ENCODE data around the gene RAMAC.
"Not testable (repeated sequence)": the region's sequence is repeated elsewhere in the genome, so short reads cannot be mapped to it uniquely, and the experiment has no call there.

Gene RAMAC

DNA sequence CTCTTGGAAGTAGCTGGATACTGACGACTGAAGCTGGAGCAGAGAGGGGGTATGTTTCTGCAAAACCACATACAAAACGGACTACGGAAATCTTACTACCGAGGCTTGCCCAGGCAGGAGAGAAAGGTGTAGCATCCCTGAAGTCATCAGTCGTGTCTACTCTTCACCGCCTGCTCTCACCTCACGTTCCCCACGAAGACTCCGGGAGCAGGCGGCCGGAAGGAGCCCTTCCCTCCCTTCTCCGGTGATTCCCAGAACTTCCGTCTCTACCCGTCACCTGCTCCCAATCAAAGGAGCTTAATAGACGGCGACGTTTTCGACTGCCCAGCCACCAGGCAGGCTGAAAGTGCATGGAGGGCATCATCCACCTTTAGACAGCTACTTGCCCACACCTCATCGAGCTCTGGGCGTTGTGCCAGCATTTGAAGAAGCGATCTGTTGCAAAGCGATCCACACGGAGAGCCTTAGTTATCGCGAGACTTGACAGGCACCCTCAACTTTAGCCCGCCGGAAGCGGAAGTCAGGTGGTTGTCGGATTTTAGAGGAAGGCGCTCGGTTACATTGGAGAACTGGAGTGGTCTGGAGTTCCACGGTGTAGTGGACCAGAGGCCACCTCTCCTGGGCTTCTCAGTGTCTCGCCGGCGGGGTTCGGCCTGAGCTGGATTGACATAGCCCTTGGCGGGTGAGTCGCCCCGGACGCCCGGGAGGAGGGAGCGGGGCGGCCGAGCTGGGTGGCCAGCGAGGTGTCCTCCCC, at the start of gene RAMAC:
Gene RAMAC, plus strand, starts transcription at position 523 of the 754 bp plus-strand sequence. CDS start 2,809 bp downstream, outside the sequence.
- H3K79me2 ChIP-seq (ENCODE audit: control insufficient read depth, insufficient read depth, low read length, unreplicated experiment) = peaks cover 32% of the 10 kb centered on the region
- H3K27ac ChIP-seq (ENCODE audit: low read depth, low read length) = peak within 1 kb of the TSS; percentile 9; the same call in 1 of the 2 replicates
- H3K4me3 ChIP-seq (ENCODE audit: low read depth, low read length) = peak within 1 kb of the TSS; percentile 81
- no peaks in the 10 kb centered on the region for H3K27me3 ChIP-seq (ENCODE audit: insufficient read depth, low read length)
- peak within 1 kb of the TSS; percentile 75 for H2AFZ ChIP-seq (ENCODE audit: low read length, unreplicated experiment)
- peaks cover 7% of the 10 kb centered on the region for H3K4me1 ChIP-seq (ENCODE audit: control insufficient read depth, insufficient read depth, low read length, unreplicated experiment)
- peaks cover 8% of the 10 kb centered on the region for H3K36me3 ChIP-seq (ENCODE audit: insufficient read depth, low read length)

- H3K36me3 ChIP-seq (ENCODE audit: insufficient read depth, low read length) = no peaks in the 10 kb centered on the region
- no peak overlapping the region for H2AFZ ChIP-seq (ENCODE audit: low read length, unreplicated experiment)
- H3K27ac ChIP-seq (ENCODE audit: low read depth, low read length) = no peak overlapping the region
- no peaks in the 10 kb centered on the region for H3K27me3 ChIP-seq (ENCODE audit: insufficient read depth, low read length)
- no peaks in the 10 kb centered on the region for H3K79me2 ChIP-seq (ENCODE audit: control insufficient read depth, insufficient read depth, low read length, unreplicated experiment)
- H3K4me1 ChIP-seq (ENCODE audit: control insufficient read depth, insufficient read depth, low read length, unreplicated experiment) = peaks cover 10% of the 10 kb centered on the region
- no peak overlapping the region for H3K4me3 ChIP-seq (ENCODE audit: low read depth, low read length)
Measured at GRCh38 chr15:82936966-82937711, 48.9 kb upstream of the RAMAC start.

GRCh38 chr15:82937712-82938058, 48.3 kb upstream of the RAMAC start:
- Histone ChIP-seq H3K36me3 (ENCODE audit: insufficient read depth, low read length) (no peaks in the 10 kb centered on the region), H3K27ac (ENCODE audit: low read depth, low read length) (no peak overlapping the region), H2AFZ (ENCODE audit: low read length, unreplicated experiment) (no peak overlapping the region), H3K27me3 (ENCODE audit: insufficient read depth, low read length) (no peaks in the 10 kb centered on the region), H3K4me1 (ENCODE audit: control insufficient read depth, insufficient read depth, low read length, unreplicated experiment) (peaks cover 14% of the 10 kb centered on the region), H3K79me2 (ENCODE audit: control insufficient read depth, insufficient read depth, low read length, unreplicated experiment) (no peaks in the 10 kb centered on the region), H3K4me3 (ENCODE audit: low read depth, low read length) (no peak overlapping the region)

DNA sequence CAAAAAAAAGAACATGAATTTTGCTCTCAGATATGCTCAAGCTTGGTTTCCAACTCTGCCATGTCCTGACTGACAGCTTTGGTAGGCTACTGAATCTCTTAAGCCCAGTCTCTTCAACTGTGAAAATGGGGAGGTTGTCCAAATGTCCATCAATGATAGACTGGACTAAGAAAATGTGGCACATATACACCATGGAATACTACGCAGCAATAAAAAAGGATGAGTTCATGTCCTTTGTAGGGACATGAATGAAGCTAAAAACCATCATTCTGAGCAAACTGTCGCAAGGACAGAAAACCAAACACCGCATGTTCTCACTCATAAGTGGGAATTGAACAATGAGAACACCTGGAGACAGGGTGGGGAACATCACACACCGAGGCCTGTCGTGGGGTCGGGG, 46.3 kb upstream of the RAMAC start:
- H3K79me2 ChIP-seq (ENCODE audit: control insufficient read depth, insufficient read depth, low read length, unreplicated experiment); H2AFZ ChIP-seq (ENCODE audit: low read length, unreplicated experiment); H3K4me3 ChIP-seq (ENCODE audit: low read depth, low read length); H3K27me3 ChIP-seq (ENCODE audit: insufficient read depth, low read length); H3K36me3 ChIP-seq (ENCODE audit: insufficient read depth, low read length); H3K27ac ChIP-seq (ENCODE audit: low read depth, low read length): not testable (repeated sequence)
- H3K4me1 ChIP-seq (ENCODE audit: control insufficient read depth, insufficient read depth, low read length, unreplicated experiment) = peaks cover 19% of the 10 kb centered on the region

GRCh38 chr15:82942691-82943090, 43.3 kb upstream of the RAMAC start:
- H3K79me2 ChIP-seq (ENCODE audit: control insufficient read depth, insufficient read depth, low read length, unreplicated experiment) = no peaks in the 10 kb centered on the region
- peaks cover 9% of the 10 kb centered on the region for H3K4me1 ChIP-seq (ENCODE audit: control insufficient read depth, insufficient read depth, low read length, unreplicated experiment)
- H3K27ac ChIP-seq (ENCODE audit: low read depth, low read length) = no peak overlapping the region
- no peak overlapping the region for H3K4me3 ChIP-seq (ENCODE audit: low read depth, low read length)
- no peaks in the 10 kb centered on the region for H3K36me3 ChIP-seq (ENCODE audit: insufficient read depth, low read length)
- H2AFZ ChIP-seq (ENCODE audit: low read length, unreplicated experiment) = no peak overlapping the region
- H3K27me3 ChIP-seq (ENCODE audit: insufficient read depth, low read length) = no peaks in the 10 kb centered on the region

GRCh38 chr15:82943176-82943575, 42.8 kb upstream of the RAMAC start:
- Histone ChIP-seq H3K27ac (ENCODE audit: low read depth, low read length) (no peak overlapping the region), H3K4me1 (ENCODE audit: control insufficient read depth, insufficient read depth, low read length, unreplicated experiment) (peaks cover 9% of the 10 kb centered on the region), H3K36me3 (ENCODE audit: insufficient read depth, low read length) (no peaks in the 10 kb centered on the region), H3K27me3 (ENCODE audit: insufficient read depth, low read length) (no peaks in the 10 kb centered on the region), H2AFZ (ENCODE audit: low read length, unreplicated experiment) (no peak overlapping the region), H3K79me2 (ENCODE audit: control insufficient read depth, insufficient read depth, low read length, unreplicated experiment) (no peaks in the 10 kb centered on the region), H3K4me3 (ENCODE audit: low read depth, low read length) (no peak overlapping the region)

GRCh38 chr15:82944056-82944455, 42.0 kb upstream of the RAMAC start:
- H3K36me3 ChIP-seq (ENCODE audit: insufficient read depth, low read length) = no peaks in the 10 kb centered on the region
- no peak overlapping the region for H3K27ac ChIP-seq (ENCODE audit: low read depth, low read length)
- no peaks in the 10 kb centered on the region for H3K79me2 ChIP-seq (ENCODE audit: control insufficient read depth, insufficient read depth, low read length, unreplicated experiment)
- H3K4me1 ChIP-seq (ENCODE audit: control insufficient read depth, insufficient read depth, low read length, unreplicated experiment) = peaks cover 9% of the 10 kb centered on the region
- H3K27me3 ChIP-seq (ENCODE audit: insufficient read depth, low read length) = no peaks in the 10 kb centered on the region; the same call in 1 of the 2 replicates
- H2AFZ ChIP-seq (ENCODE audit: low read length, unreplicated experiment) = no peak overlapping the region
- no peak overlapping the region for H3K4me3 ChIP-seq (ENCODE audit: low read depth, low read length)

DNA sequence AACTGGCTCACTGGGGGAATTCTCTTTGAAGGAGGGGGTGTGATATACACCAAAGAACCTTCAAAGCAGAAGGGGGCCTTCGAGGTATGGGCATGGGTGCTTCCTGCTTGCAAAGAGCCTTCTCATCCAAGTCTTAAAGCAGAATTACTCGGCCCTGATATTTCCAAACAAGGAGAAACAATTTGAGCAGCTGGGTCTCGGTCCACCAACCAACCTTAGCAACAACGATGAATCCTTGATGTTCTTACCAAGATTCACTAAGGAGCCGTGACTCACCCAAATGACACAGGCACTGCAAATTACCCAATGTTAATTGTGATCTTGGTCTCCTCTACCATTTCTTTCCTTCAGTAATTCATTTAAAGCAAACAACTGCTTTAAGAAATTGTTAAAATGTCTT, 41.2 kb upstream of the RAMAC start:
- Histone ChIP-seq H3K27ac (ENCODE audit: low read depth, low read length) (no peak overlapping the region), H2AFZ (ENCODE audit: low read length, unreplicated experiment) (no peak overlapping the region), H3K27me3 (ENCODE audit: insufficient read depth, low read length) (peaks cover 3% of the 10 kb centered on the region; the same call in 1 of the 2 replicates), H3K4me1 (ENCODE audit: control insufficient read depth, insufficient read depth, low read length, unreplicated experiment) (peaks cover 9% of the 10 kb centered on the region), H3K4me3 (ENCODE audit: low read depth, low read length) (no peak overlapping the region), H3K36me3 (ENCODE audit: insufficient read depth, low read length) (no peaks in the 10 kb centered on the region), H3K79me2 (ENCODE audit: control insufficient read depth, insufficient read depth, low read length, unreplicated experiment) (no peaks in the 10 kb centered on the region)

GRCh38 chr15:82945326-82945725, 40.7 kb upstream of the RAMAC start:
- no peak overlapping the region for H3K4me3 ChIP-seq (ENCODE audit: low read depth, low read length)
- no peak overlapping the region for H3K27ac ChIP-seq (ENCODE audit: low read depth, low read length)
- H2AFZ ChIP-seq (ENCODE audit: low read length, unreplicated experiment) = no peak overlapping the region
- H3K4me1 ChIP-seq (ENCODE audit: control insufficient read depth, insufficient read depth, low read length, unreplicated experiment) = peaks cover 9% of the 10 kb centered on the region
- no peaks in the 10 kb centered on the region for H3K36me3 ChIP-seq (ENCODE audit: insufficient read depth, low read length)
- H3K27me3 ChIP-seq (ENCODE audit: insufficient read depth, low read length) = peaks cover 3% of the 10 kb centered on the region
- no peaks in the 10 kb centered on the region for H3K79me2 ChIP-seq (ENCODE audit: control insufficient read depth, insufficient read depth, low read length, unreplicated experiment)

- no peaks in the 10 kb centered on the region for H3K79me2 ChIP-seq (ENCODE audit: control insufficient read depth, insufficient read depth, low read length, unreplicated experiment)
- H3K4me3 ChIP-seq (ENCODE audit: low read depth, low read length) = no peak overlapping the region
- H3K36me3 ChIP-seq (ENCODE audit: insufficient read depth, low read length) = no peaks in the 10 kb centered on the region
- peaks cover 9% of the 10 kb centered on the region for H3K4me1 ChIP-seq (ENCODE audit: control insufficient read depth, insufficient read depth, low read length, unreplicated experiment)
- H3K27me3 ChIP-seq (ENCODE audit: insufficient read depth, low read length) = peaks cover 3% of the 10 kb centered on the region
- no peak overlapping the region for H3K27ac ChIP-seq (ENCODE audit: low read depth, low read length)
- no peak overlapping the region for H2AFZ ChIP-seq (ENCODE audit: low read length, unreplicated experiment)
Measured at GRCh38 chr15:82946155-82946701, 39.8 kb upstream of the RAMAC start.

All from ACC112 (cell line).